Neural cell (in vitro differentiated cells): ENCODE results near the gene SPTY2D1. TPM values are rescaled to one million over a fixed set of nuclear protein-coding genes. Genes with fewer than 3 reads are reported as not detected.

Experiments
- H2AFZ ChIP-seq: fragments of 200-600, 300-800 bp; sonication (generic), shearing (Covaris generic); 2 replicates; pipeline ENCODE4 v1.6.0; 2014; ENCODE audit warnings: low read depth, mild to moderate bottlenecking, antibody characterized with exemption, low read length, moderate library complexity
- H3F3A ChIP-seq: fragments of 200-600 bp; shearing (Covaris generic); 2 replicates; pipeline ENCODE4 v1.6.1; 2016; ENCODE audit warnings: mild to moderate bottlenecking, moderate library complexity, mixed read lengths, antibody characterized with exemption, low read length; ENCODE audit not compliant: insufficient read depth, poor library complexity, severe bottlenecking
- H3K27ac ChIP-seq: fragments of 200-600, 300-800 bp; sonication (generic), shearing (Covaris generic); 2 replicates; pipeline ENCODE4 v1.5.1; 2014; ENCODE audit warnings: mild to moderate bottlenecking, low read length, moderate library complexity
- H3K27me3 ChIP-seq: fragments of 300-800, 200-600 bp; sonication (generic), shearing (Covaris generic); 2 replicates; pipeline ENCODE4 v1.6.0; 2014; ENCODE audit warnings: mild to moderate bottlenecking, low read depth, low read length, moderate library complexity; ENCODE audit not compliant: insufficient read depth
- H3K36me3 ChIP-seq: fragments of 300-800, 200-600 bp; sonication (generic), shearing (Covaris generic); 2 replicates; pipeline ENCODE4 v1.5.1; 2014; ENCODE audit warnings: mild to moderate bottlenecking, antibody characterized with exemption, low read length, moderate library complexity; ENCODE audit not compliant: insufficient read depth
- H3K4me2 ChIP-seq: fragments of 300-800, 200-600 bp; sonication (generic), shearing (Covaris generic); 2 replicates; pipeline ENCODE4 v1.6.0; 2014; ENCODE audit warnings: mild to moderate bottlenecking, low read length
- H3K4me3 ChIP-seq: fragments of 300-800, 200-600 bp; sonication (generic), shearing (Covaris generic); 2 replicates; pipeline ENCODE4 v1.5.1; 2014; ENCODE audit warnings: mild to moderate bottlenecking, low read length, moderate library complexity
- H3K79me2 ChIP-seq: fragments of 200-600 bp; shearing (Covaris generic); replicated peaks from 2 replicates; pipeline ENCODE4 v1.6.0; 2014; ENCODE audit warnings: mild to moderate bottlenecking, low read length, moderate library complexity; ENCODE audit not compliant: insufficient read depth
- H3K9ac ChIP-seq: fragments of 300-800, 200-600 bp; sonication (generic), shearing (Covaris generic); 2 replicates; pipeline ENCODE4 v1.6.1; 2016; ENCODE audit warnings: mild to moderate bottlenecking, low read length, mixed read lengths
- H3K9me2 ChIP-seq: fragments of 200-600 bp; shearing (Covaris generic); 2 replicates; pipeline ENCODE4 v1.6.1; 2016; ENCODE audit warnings: mild to moderate bottlenecking, low read length, mixed read lengths; ENCODE audit not compliant: insufficient read depth
- H3K9me3 ChIP-seq: fragments of 200-600, 300-800 bp; sonication (generic), shearing (Covaris generic); 2 replicates; pipeline ENCODE4 v1.6.1; 2016; ENCODE audit warnings: mild to moderate bottlenecking, mixed run types, low read length, moderate library complexity, mixed read lengths
- H4K20me1 ChIP-seq: fragments of 200-600 bp; shearing (Covaris generic); 2 replicates; pipeline ENCODE4 v1.6.1; 2016; ENCODE audit warnings: mild to moderate bottlenecking, mixed run types; ENCODE audit not compliant: insufficient read depth
- CTCF ChIP-seq: fragments of 450-650 bp; IDR thresholded peaks from 2 replicates; pipeline ENCODE4 v1.5.1; 2014; ENCODE audit warnings: antibody characterized with exemption, mild to moderate bottlenecking, moderate library complexity; ENCODE audit not compliant: poor library complexity, severe bottlenecking
- EP300 ChIP-seq: fragments of 450-650 bp; conservative IDR thresholded peaks from 2 replicates; pipeline ENCODE4 v1.6.1; 2014; ENCODE audit warnings: antibody characterized with exemption, mild to moderate bottlenecking, moderate library complexity; ENCODE audit not compliant: poor library complexity, severe bottlenecking
- EZH2 ChIP-seq: fragments of 200-600, 300-800 bp; shearing (Covaris generic), sonication (generic); IDR thresholded peaks from 2 replicates; pipeline ENCODE4 v1.6.1; 2014; ENCODE audit warnings: antibody characterized with exemption, low read length, borderline replicate concordance, mild to moderate bottlenecking; ENCODE audit not compliant: insufficient read depth, poor library complexity, severe bottlenecking
- MXI1 ChIP-seq: fragments of 450-650 bp; conservative IDR thresholded peaks from 2 replicates; pipeline ENCODE4 v1.6.1; 2014; ENCODE audit warnings: antibody characterized with exemption, mild to moderate bottlenecking; ENCODE audit not compliant: poor library complexity, severe bottlenecking
- POLR2AphosphoS5 ChIP-seq: IDR thresholded peaks from 2 replicates; pipeline ENCODE4 v1.6.1; 2012
- RAD21 ChIP-seq: fragments of 450-650 bp; conservative IDR thresholded peaks from 2 replicates; pipeline ENCODE4 v1.6.1; 2014; ENCODE audit warnings: antibody characterized with exemption, mild to moderate bottlenecking, moderate library complexity
- REST ChIP-seq: IDR thresholded peaks from 2 replicates; pipeline ENCODE4 v1.6.1; 2012; ENCODE audit warnings: borderline replicate concordance
- SMC3 ChIP-seq: fragments of 450-650 bp; conservative IDR thresholded peaks from 2 replicates; pipeline ENCODE4 v1.6.1; 2014; ENCODE audit warnings: antibody characterized with exemption, mild to moderate bottlenecking, moderate library complexity; ENCODE audit not compliant: poor library complexity
- TAF1 ChIP-seq: IDR thresholded peaks from 2 replicates; pipeline ENCODE4 v1.6.1; 2012; ENCODE audit warnings: low read depth
- polyA plus RNA-seq: library from polyadenylated mRNA; depleted of rRNA; stranded (reverse); fragments of >200 nt; gene quantifications from 2 replicates; pipeline ENCODE4 v1.2.3, GENCODE V29; 2014

Gene SPTY2D1
- polyA plus RNA-seq, 1 donor from 2014 or later = 5.9 TPM

- H3F3A ChIP-seq = no peaks in the 10 kb centered on the region
- H4K20me1 ChIP-seq = no peaks in the 10 kb centered on the region
- H3K4me3 ChIP-seq = no peak overlapping the region
- no peaks in the 10 kb centered on the region for H3K9me2 ChIP-seq
- H3K27ac ChIP-seq = no peak overlapping the region
- H2AFZ ChIP-seq = no peak overlapping the region
- no peaks in the 10 kb centered on the region for H3K9me3 ChIP-seq
- H3K4me2 ChIP-seq = no peak overlapping the region
- no peaks in the 10 kb centered on the region for H3K79me2 ChIP-seq
- H3K9ac ChIP-seq = no peak overlapping the region
- H3K36me3 ChIP-seq = no peaks in the 10 kb centered on the region
- no peak for TF ChIP-seq MXI1
- H3K27me3 ChIP-seq = no peaks in the 10 kb centered on the region
Observed at GRCh38 chr11:18671246-18671645, 37.1 kb upstream of the SPTY2D1 start.

- no peak overlapping the region for H2AFZ ChIP-seq
- no peaks in the 10 kb centered on the region for H3F3A ChIP-seq
- H3K4me3 ChIP-seq = no peak overlapping the region
- no peaks in the 10 kb centered on the region for H3K9me2 ChIP-seq
- no peaks in the 10 kb centered on the region for H3K36me3 ChIP-seq
- no peaks in the 10 kb centered on the region for H3K27me3 ChIP-seq
- no peaks in the 10 kb centered on the region for H3K9me3 ChIP-seq
- H3K27ac ChIP-seq = no peak overlapping the region
- no peak overlapping the region for H3K9ac ChIP-seq
- H3K79me2 ChIP-seq = no peaks in the 10 kb centered on the region
- H3K4me2 ChIP-seq = no peak overlapping the region
- no peak for TF ChIP-seq EP300
- no peak for TF ChIP-seq REST
- no peak for TF ChIP-seq CTCF
- no peaks in the 10 kb centered on the region for H4K20me1 ChIP-seq
Observed at GRCh38 chr11:18669711-18670110, 35.6 kb upstream of the SPTY2D1 start.

GRCh38 chr11:18669219-18669596 is 35.1 kb upstream of the SPTY2D1 start:
- no peaks in the 10 kb centered on the region for H3K27me3 ChIP-seq
- H3K9me2 ChIP-seq = no peaks in the 10 kb centered on the region
- no peaks in the 10 kb centered on the region for H4K20me1 ChIP-seq
- H3K4me3 ChIP-seq = no peak overlapping the region
- H3K4me2 ChIP-seq = no peak overlapping the region
- no peaks in the 10 kb centered on the region for H3K79me2 ChIP-seq
- H3K9me3 ChIP-seq = no peaks in the 10 kb centered on the region
- TF ChIP-seq TAF1 (no peak), EP300 (no peak), CTCF (no peak), MXI1 (no peak), EZH2 (no peak), POLR2AphosphoS5 (no peak), SMC3 (no peak), REST (no peak), RAD21 (no peak)
- no peak overlapping the region for H2AFZ ChIP-seq
- no peak overlapping the region for H3K9ac ChIP-seq
- H3K36me3 ChIP-seq = no peaks in the 10 kb centered on the region
- H3F3A ChIP-seq = no peaks in the 10 kb centered on the region
- H3K27ac ChIP-seq = no peak overlapping the region
